COR-L47 (cell line): ENCODE measurements around the gene AGBL4.

Experiments
- DNase-seq: peaks from one replicate; lab custom pipeline; 2025; lab: John Stamatoyannopoulos, UW

AGBL4 gene

DNA sequence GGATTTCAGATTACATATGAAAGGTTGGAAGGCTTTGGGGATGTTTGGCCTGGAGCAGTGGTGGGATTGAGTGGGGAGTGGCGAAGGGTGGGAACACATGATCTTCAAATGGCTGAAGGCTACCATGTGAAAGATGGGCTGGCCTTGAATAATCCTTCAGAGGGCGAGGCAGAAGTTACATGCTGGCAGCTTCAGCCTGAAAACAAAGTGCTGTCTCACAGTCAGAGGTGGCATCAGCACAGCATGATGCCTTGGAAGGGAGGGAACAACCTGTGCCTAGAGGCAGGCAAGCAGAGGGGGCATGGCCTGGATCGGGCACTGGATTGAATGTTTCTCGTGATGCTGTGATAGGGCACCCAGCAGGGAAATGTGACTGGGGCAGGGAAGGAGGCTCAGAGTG is 1377.9 kb downstream of the AGBL4 start:
- peak; percentile 78 for DNase-seq

DNA sequence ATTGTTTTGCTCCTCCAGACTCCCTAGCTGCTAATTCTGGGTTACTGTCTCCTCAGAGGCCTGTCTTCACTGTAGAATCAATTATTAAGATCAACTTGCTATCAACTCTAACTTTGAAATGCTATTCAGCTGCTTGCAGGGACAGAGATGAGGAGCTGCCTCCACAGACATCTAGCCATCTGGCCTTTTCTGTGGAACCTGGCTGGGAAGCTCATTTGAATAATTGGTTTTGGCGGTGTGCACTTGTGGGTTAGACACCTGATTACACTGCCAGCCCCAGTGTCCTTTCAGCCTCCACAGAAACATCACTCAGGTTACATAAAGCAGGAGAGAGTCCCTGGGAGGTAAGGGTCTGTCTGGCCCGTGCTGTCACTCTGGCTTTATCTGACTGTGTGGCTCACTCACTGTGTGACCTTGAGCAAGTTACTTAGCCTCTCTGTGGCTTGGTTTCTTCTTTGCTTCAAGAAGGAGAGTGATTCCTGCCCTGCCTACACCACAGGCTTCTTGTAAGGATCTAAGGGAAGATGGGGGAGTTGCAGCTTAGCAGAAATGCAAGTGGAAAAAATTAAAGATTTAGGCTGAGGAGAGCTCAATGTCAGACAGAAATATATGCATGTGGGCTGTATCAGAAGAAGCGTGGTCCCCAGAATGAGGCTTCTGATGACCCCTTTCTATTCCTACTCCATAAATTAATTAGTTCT is 1378.7 kb downstream of the AGBL4 start:
- DNase-seq = peak; percentile 86

DNA sequence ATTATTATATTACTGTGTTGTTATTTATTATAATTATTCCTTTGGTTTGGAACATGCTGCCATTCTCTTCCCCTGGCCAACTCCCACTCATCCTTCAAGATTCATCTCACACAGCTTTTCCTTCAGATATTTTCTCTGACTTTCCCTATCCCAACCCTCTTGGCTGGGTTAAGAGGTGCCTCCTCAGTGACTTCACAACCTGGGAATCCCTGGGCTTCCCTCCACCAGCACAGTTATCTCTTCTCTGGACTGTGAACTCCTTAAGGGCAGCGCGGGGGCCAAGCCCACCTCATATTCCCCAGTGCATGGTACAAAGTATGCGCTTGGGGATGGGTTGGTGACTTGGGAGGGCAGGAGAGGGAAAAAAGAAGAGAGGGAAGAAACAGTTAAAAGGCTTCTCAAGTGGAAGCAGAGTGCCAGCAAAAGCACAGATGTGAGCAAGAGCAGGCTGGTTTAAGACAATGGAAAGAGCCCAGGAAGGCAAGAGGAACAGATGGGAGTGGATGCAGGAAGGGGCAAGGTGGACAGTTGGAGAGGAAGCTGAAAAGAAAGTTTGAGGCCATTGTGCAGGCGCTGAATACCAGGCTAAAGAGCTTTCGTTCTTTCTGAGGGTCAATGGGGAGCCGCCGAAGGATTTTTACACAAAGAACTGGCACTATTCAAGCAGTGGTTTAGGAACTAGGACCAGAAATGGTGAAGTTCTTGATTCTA is 1379.4 kb downstream of the AGBL4 start:
- DNase-seq = no peak

DNA sequence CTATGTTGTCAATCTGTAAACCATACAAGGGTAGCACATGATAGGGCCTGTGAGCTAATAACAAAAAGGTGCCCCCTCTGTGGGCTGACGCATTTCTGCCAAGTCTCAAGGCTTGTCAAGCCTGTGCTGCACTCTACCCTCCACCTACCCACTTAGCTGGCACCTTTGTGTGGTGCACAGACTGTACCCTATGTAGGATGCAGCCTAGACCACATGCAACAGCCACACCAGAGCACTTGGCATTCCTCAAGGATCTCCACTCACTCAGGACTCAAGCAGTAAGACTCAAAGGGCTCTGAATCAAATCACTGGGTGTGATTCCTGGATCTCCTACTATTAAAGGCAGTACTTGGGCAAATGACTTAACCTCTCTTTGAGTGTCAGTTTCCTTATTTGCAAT is 1380.6 kb downstream of the AGBL4 start:
- DNase-seq = no peak

DNA sequence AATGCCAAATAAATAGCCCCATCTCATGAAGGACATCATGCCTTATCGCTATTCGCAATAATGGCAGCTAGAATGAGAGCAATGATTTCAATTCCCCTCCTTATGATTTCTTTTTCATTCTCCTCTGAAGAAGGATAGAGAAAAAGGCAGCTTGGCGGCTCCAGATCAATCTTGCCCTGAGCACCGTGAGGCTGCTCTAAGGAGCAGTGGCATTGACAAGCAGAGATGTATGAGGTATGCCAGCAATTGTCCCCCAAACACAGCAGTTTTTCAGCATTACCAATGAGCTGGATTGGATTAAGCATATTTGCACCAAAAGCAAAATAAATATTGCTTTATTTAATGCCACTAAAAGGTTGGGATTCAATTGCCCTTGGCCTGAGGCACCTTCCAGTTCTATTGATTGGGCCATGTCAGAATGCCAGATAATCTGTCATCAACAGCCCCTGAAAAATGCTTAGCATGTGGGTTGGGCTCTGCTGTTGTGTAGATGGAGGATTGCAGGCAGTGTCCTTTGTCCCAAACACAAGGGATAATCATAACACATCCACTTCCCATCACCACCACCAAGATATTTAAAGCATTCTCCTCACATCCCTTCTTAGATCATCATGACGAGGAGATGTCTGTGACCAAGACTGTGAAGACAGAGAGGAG is 1382.8 kb downstream of the AGBL4 start:
- DNase-seq = no peak

DNA sequence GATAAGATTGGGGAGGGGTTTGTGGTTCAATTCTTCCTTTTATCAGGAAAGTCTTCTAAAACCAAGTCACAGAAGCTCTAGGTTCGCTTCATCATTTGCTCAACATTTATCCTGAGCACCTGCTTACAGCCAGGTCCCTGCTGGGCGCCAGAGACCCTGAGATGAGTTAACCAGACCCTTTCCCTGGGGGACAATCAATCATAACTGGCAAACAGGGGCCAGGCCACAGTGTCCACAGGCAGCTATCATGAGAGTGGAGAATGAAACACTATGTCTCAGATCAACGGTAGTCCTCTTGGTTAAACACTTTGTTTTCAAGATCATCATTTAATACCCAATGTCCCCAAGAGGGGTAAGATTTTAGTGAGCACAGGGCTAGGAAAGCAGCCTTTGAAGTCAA is 1393.9 kb downstream of the AGBL4 start:
- no peak for DNase-seq

DNA sequence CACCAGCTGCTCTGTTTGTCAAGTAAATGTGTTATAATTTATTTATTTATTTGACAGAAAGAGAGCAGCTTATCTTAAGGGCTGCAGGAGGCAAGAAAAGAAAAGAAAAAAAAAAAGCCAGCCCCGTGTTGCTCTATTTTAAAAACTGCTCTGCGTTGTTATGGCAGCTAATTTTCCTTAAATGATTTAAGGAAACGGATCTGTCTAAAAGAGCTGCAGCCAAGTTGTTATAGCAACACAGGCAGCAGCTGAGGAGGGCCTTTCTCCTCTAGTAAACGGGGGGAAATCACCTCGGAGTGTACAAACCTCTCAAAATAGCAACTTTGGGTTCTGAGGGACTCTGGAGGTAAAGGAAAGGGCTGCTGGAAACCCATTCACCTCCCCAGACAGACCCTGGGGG is 1396.3 kb downstream of the AGBL4 start:
- peak; percentile 74 for DNase-seq

DNA sequence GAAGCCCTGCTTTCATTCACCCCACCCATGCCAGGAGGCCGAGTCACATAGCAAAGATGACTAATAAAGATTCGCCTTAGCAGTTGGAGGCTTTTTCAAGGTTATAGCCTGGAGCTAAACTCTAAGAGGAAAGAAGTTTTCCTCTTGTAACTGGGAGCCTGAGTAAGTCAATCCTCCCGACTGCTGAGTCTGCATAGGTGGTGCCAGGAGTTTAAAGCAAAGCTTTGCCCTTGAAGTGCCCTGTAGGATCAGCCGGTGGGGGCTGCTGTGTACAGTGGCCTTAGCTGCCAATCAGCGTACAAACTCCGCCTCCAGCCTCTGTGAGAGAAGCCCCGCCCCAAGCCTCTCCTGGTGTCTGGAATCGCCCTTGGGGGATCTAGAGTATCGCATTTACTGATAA is 1404.2 kb downstream of the AGBL4 start:
- no peak for DNase-seq

DNA sequence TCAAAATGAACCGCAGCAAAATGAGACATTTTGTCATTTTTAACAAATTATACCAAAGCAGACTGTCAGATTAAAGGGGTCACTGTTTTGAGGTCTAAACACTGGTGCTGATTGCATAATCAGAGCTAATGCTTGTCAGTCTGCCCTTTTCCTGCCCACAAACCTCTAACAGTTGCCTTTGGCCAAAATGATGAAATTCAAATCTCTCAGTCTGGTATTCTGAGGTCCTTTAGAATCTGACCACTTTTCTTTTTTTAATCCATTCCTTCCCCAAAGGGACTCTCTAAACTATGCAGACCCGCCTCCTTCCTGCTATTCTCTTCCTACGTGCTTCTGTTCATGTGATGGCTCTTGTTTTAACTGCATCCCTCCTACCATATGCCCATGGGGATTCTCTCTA is 1406.5 kb downstream of the AGBL4 start:
- DNase-seq = no peak

DNA sequence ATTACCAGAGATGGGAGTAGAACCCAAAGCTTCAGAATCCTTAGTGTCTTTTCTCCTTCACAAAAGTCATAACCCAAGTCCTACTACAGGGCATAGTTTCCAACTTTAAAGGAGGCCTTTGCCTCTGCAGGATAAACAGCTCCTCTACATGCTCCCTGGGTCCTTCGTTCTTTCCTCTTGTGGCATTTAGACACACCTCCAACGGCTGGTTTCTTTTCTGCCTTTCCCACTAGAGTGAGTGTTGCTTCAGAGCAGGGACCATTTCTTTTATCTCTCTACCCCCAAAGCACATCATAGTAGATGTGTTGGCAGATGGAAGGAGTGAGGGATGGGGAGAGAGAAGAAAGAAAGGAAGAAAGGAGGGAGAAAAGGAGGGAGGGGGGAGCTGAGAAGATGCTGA is 1407.0 kb downstream of the AGBL4 start:
- DNase-seq = no peak

DNA sequence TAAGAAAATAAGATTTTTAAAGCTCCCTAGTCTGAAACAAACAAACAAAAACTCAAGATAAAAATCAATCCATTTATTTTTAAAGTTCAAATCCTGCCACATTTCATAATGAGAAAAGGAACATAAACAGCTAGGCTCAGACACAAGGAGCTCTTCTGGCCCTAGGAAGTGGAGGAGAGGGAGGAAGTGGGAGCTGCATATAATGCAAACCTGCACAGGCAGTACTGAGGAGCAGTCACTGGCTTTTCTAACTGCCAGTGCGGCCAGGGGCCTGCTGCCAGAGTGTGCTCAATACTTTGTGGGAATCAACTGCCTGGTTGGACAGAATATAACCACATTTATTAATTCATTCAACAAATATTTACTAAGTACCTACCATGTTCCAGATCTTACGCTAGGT is 1411.9 kb downstream of the AGBL4 start:
- DNase-seq = no peak

DNA sequence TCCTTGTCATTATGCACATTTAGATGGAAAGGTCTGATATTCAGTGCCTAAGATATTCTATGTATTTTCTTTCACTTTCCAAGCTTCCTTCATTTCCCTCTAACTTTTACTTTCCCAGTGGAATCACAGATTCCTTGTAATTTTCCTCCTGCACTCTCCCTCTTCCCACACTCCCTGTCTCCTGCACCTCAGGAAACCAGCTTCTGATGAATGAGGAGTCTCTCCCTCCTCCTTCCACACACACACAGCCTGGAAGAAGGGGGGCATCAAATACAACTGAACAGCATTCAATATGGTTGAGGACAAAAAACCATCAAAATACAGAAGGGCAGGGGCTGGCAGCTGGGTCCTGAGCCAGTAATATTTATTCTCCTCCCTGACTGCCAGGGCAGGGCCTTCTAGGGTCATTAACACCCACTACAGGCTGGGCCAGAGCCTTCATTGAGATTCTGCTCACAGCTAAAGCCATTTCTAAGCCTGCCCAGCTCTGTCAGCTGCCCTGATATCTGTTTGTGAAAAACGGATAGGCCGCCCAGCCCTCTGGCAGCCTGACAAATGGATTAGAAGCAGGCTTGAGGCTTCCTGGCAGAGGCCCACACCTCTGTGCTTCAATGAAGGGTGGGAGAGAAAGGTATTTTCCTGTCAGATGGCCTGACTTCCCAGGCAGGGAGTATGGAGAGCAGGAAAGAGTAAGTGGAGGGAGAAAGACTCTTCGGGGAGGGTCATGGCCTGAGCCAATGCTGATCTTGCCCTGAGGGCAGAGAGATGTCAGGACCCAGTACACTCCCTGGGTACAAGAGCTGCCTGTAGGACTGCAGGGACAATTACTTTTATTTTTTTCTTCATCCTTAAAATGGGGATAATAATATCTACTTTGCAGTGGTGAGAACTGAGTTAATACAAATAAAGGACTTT is 1412.9 kb downstream of the AGBL4 start:
- peak; percentile 26 for DNase-seq

DNA sequence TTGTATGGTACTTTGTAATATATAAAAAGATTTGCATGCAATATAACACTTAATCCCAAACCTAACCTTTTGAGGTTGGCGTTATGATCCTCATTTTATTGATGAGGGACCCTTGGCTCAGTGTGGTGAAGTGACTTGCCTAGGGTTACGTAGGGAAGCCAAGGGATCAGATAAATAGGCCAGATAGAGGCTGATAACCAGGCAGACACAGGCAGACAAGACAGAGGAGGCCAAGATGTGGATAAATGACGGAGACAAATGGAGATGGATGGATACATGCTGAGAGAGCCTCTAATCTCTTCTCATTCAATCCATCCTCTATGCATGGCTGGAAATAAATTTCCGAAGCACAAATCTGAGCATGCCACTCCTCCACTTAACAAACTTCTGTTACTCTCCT is 1414.9 kb downstream of the AGBL4 start:
- DNase-seq = no peak

DNA sequence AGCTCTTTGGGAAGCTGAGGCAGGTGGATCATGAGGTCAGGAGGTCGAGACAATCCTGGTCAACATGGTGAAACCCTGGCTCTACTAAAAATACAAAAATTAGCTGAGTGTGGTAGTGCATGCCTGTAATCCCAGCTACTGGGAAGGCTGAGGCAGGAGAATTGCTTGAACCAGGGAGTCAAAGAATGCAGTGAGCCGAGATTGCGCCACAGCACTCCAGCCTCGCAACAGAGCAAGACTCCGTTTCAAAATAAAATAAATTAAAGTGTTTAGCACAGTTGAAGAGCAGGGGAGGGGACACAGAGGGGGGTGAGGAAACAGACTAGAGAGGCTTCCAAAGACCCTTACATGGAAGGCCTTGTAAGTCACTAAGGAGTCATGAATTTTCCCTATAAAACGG is 1420.5 kb downstream of the AGBL4 start:
- no peak for DNase-seq

DNA sequence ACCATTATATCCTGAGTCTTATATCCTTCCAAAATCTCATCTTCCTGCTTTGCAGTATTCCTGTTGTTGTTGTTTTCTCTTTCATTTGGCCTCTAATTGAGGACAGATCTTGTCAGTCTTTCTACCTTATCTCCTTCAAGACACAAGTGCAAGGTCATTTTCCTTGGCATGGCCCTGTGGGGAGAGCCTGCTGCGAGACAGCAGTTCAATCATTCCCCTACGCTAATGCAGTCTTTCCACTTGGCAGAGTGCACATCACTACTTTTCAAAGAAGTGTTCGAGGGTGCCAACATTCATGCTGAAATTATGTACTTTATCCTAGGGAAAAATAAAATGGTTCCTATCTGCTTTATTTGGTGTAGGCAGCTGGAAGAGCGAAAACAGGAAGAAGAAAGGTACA is 1421.4 kb downstream of the AGBL4 start:
- no peak for DNase-seq

DNA sequence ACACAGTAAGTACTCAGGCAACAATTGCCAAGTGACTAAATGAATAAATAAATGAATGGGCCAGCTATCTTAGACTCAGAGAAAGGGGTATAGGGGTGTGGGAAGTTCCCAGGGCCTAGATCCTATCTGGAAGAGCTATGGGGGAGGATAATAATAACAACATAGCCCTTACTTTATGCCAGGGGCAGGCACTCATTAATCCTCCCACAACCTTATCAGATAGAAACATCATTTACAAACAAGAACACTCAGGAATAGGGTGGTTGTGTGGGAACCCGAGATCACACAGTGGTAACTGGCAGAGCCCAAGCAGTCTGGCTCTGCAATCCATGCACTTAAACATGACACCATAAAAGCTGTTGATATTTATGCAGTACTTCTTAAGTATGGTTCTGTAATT is 1423.6 kb downstream of the AGBL4 start:
- no peak for DNase-seq

DNA sequence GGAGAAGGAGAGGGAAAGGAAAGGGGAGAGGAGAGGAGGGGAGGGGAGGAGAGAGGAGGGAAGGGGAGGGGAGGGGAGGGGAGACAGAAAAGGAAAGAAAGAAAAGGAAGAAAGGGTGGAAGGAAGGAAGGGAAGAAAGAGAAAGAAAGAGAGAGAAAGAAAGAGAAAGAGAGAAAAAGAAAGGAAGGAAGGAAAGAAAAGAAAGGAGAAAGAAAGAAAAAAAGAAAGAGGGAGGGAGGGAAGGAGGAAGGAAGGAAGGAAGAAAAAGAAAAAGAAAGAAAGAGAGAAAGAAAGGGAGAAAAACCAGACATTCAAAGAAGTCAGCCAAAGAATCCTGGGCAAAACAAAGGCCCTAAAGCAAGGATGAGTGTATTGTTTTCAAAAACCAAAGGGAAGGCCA is 1426.1 kb downstream of the AGBL4 start:
- no peak for DNase-seq

DNA sequence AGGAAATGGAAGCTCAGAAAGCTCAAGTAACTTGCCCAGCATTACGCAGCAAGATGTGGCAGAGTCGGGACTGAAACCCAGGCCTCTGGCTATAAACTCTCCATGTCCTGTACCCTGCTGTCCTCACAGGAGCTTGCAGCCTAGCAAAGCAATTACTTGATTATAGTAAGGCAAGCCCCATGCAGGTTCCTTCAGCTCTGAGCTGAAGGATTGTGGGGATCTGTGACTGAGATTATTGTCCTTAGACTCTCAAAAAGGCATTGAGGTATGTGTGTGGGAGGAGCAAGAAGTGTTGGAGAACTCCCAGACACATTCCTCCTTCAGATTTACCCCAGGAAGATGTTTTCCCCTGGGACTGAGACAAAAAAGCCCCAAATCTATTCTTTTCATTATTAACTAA is 1427.7 kb downstream of the AGBL4 start:
- no peak for DNase-seq

DNA sequence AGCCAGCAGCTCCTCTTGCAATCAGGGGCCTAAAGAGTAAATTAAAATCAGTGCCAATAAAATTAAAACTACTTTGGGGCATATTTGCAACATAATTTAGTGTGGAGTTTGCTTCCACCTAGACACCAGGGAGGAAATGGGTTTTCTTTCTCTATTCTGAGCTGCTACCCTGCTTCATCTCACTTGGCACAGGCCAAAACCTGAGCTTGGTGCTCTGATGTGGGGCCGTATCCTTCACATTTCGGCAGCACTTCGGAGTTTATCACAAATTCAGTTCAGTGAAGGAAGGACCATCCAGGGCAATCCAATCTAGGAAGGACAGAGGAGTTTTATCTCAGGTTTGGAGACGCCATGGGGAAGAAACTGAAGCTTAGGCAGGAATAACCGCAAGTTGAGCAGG is 1428.1 kb downstream of the AGBL4 start:
- no peak for DNase-seq

DNA sequence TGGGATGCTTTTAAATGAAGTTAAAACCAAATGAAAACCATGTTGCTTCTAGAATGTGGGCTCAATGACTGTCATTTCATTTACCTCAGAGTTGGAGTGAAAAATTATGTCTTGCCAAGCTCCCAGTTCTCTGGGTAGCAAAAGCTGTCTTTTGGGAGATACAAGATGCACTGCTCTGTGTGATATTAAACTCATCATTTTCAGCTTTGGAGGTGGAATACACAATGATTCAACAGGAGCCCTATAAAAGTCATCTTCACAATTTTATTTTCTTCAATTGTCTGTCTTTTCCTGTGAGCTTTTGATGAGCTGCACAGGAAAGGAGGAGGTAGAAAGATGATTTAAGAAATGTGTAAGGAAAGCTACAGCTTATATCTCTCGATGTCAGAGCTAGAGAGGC is 1431.4 kb downstream of the AGBL4 start:
- DNase-seq = no peak

DNA sequence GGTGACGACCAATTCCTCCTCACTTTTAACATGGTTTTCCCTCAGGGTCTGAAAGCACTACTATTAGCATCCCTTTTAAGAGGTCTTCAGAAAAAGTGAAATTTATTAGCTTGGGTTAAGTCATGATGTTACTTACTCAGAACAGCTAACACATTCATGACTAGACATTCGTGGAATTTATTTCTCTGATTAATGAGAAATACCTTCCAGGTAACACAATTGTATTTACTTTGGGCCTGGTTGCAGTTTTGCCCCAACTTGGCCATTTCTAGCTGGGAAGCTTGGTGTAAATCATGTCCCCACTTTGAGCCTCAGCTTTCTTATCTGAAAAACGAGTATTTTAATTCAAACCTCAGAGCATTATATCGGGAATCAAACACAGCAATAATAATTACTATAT is 1432.6 kb downstream of the AGBL4 start:
- DNase-seq = no peak

DNA sequence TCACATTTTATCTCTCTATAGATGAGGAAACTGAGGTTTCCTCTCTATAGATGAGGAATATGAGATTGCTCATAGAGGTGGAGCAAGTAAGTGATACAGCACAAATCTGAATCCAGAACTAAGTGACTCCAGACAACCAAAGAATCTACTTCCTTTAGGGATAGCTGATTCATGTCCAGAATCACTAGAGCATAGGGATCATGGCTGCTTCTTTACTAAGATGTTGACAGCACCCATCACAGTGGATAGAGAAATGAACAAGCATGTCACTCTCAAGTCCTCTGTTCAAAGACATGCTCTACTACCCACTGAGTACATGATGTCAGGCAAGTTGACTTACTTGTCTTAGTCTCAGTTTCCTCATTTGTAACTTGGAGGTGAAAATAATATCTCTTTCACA is 1435.7 kb downstream of the AGBL4 start:
- no peak for DNase-seq
